ENCODE data around the gene LCN12.

The LCN12 gene

GRCh38 chr9:136921307-136921706, 30.8 kb upstream of the LCN12 start:
- Mint-ChIP-seq H3K27ac (no peak overlapping the region), H3K36me3 (ENCODE audit: low read depth) (peaks cover 55% of the 10 kb centered on the region), H3K4me3 (no peak overlapping the region), H3K4me1 (ENCODE audit: low read depth) (no peaks in the 10 kb centered on the region), H3K9me3 (no peaks in the 10 kb centered on the region), H3K27me3 (ENCODE audit: low read depth) (no peaks in the 10 kb centered on the region)
- no peak for DNase-seq (ENCODE audit: low spot score)

- H3K36me3 Mint-ChIP-seq (ENCODE audit: low read depth) = peaks cover 53% of the 10 kb centered on the region
- H3K4me1 Mint-ChIP-seq (ENCODE audit: low read depth) = no peaks in the 10 kb centered on the region
- H3K27ac Mint-ChIP-seq = no peak overlapping the region
- H3K4me3 Mint-ChIP-seq = no peak overlapping the region
- H3K27me3 Mint-ChIP-seq (ENCODE audit: low read depth) = no peaks in the 10 kb centered on the region
- DNase-seq (ENCODE audit: low spot score) = no peak
- H3K9me3 Mint-ChIP-seq = no peaks in the 10 kb centered on the region
Observed at GRCh38 chr9:136921718-136922117, 30.4 kb upstream of the LCN12 start.

- peaks cover 49% of the 10 kb centered on the region for H3K36me3 Mint-ChIP-seq (ENCODE audit: low read depth)
- peak overlapping the region; percentile 41 for H3K27ac Mint-ChIP-seq
- H3K4me1 Mint-ChIP-seq (ENCODE audit: low read depth) = no peaks in the 10 kb centered on the region
- no peaks in the 10 kb centered on the region for H3K9me3 Mint-ChIP-seq
- DNase-seq (ENCODE audit: low spot score) = no peak
- H3K27me3 Mint-ChIP-seq (ENCODE audit: low read depth) = no peaks in the 10 kb centered on the region
- no peak overlapping the region for H3K4me3 Mint-ChIP-seq
Observed at GRCh38 chr9:136922540-136922939, 29.5 kb upstream of the LCN12 start.

- DNase-seq (ENCODE audit: low spot score) = no peak
- no peaks in the 10 kb centered on the region for H3K9me3 Mint-ChIP-seq
- H3K27me3 Mint-ChIP-seq (ENCODE audit: low read depth) = no peaks in the 10 kb centered on the region
- no peaks in the 10 kb centered on the region for H3K4me1 Mint-ChIP-seq (ENCODE audit: low read depth)
- peaks cover 51% of the 10 kb centered on the region for H3K36me3 Mint-ChIP-seq (ENCODE audit: low read depth)
- H3K4me3 Mint-ChIP-seq = no peak overlapping the region
- H3K27ac Mint-ChIP-seq = no peak overlapping the region
Observed at GRCh38 chr9:136923881-136924280, 28.2 kb upstream of the LCN12 start.

GRCh38 chr9:136925414-136926153, 26.5 kb upstream of the LCN12 start:
- Mint-ChIP-seq H3K4me3 (no peak overlapping the region), H3K27ac (no peak overlapping the region), H3K4me1 (ENCODE audit: low read depth) (no peaks in the 10 kb centered on the region), H3K9me3 (no peaks in the 10 kb centered on the region), H3K27me3 (ENCODE audit: low read depth) (no peaks in the 10 kb centered on the region), H3K36me3 (ENCODE audit: low read depth) (peaks cover 44% of the 10 kb centered on the region)
- no peak for DNase-seq (ENCODE audit: low spot score)

GRCh38 chr9:136926154-136926704, 25.8 kb upstream of the LCN12 start:
- H3K27ac Mint-ChIP-seq = no peak overlapping the region
- no peaks in the 10 kb centered on the region for H3K4me1 Mint-ChIP-seq (ENCODE audit: low read depth)
- H3K36me3 Mint-ChIP-seq (ENCODE audit: low read depth) = peaks cover 42% of the 10 kb centered on the region
- no peak overlapping the region for H3K4me3 Mint-ChIP-seq
- H3K27me3 Mint-ChIP-seq (ENCODE audit: low read depth) = no peaks in the 10 kb centered on the region
- no peaks in the 10 kb centered on the region for H3K9me3 Mint-ChIP-seq
- no peak for DNase-seq (ENCODE audit: low spot score)

GRCh38 chr9:136926749-136927148, 25.3 kb upstream of the LCN12 start:
- peaks cover 45% of the 10 kb centered on the region for H3K36me3 Mint-ChIP-seq (ENCODE audit: low read depth)
- no peaks in the 10 kb centered on the region for H3K27me3 Mint-ChIP-seq (ENCODE audit: low read depth)
- no peak overlapping the region for H3K27ac Mint-ChIP-seq
- peaks cover under 1% of the 10 kb centered on the region for H3K4me1 Mint-ChIP-seq (ENCODE audit: low read depth)
- H3K9me3 Mint-ChIP-seq = no peaks in the 10 kb centered on the region
- no peak overlapping the region for H3K4me3 Mint-ChIP-seq
- DNase-seq (ENCODE audit: low spot score) = no peak

GRCh38 chr9:136927343-136928271, 24.5 kb upstream of the LCN12 start:
- peaks cover 45% of the 10 kb centered on the region for H3K36me3 Mint-ChIP-seq (ENCODE audit: low read depth)
- no peak overlapping the region for H3K4me3 Mint-ChIP-seq
- H3K4me1 Mint-ChIP-seq (ENCODE audit: low read depth) = peaks cover 2% of the 10 kb centered on the region
- DNase-seq (ENCODE audit: low spot score) = no peak
- no peaks in the 10 kb centered on the region for H3K9me3 Mint-ChIP-seq
- H3K27ac Mint-ChIP-seq = no peak overlapping the region
- no peaks in the 10 kb centered on the region for H3K27me3 Mint-ChIP-seq (ENCODE audit: low read depth)

GRCh38 chr9:136928591-136928990, 23.5 kb upstream of the LCN12 start:
- H3K27me3 Mint-ChIP-seq (ENCODE audit: low read depth) = no peaks in the 10 kb centered on the region
- no peak overlapping the region for H3K4me3 Mint-ChIP-seq
- no peaks in the 10 kb centered on the region for H3K9me3 Mint-ChIP-seq
- peaks cover 47% of the 10 kb centered on the region for H3K36me3 Mint-ChIP-seq (ENCODE audit: low read depth)
- no peak for DNase-seq (ENCODE audit: low spot score)
- H3K4me1 Mint-ChIP-seq (ENCODE audit: low read depth) = peaks cover 2% of the 10 kb centered on the region
- no peak overlapping the region for H3K27ac Mint-ChIP-seq

GRCh38 chr9:136930014-136930413, 22.1 kb upstream of the LCN12 start:
- DNase-seq (ENCODE audit: low spot score) = no peak
- Mint-ChIP-seq H3K9me3 (no peaks in the 10 kb centered on the region), H3K4me1 (ENCODE audit: low read depth) (peaks cover 2% of the 10 kb centered on the region), H3K27me3 (ENCODE audit: low read depth) (no peaks in the 10 kb centered on the region), H3K36me3 (ENCODE audit: low read depth) (peaks cover 37% of the 10 kb centered on the region), H3K4me3 (no peak overlapping the region), H3K27ac (no peak overlapping the region)

- DNase-seq (ENCODE audit: low spot score) = no peak
- Mint-ChIP-seq H3K9me3 (no peaks in the 10 kb centered on the region), H3K4me3 (no peak overlapping the region), H3K27ac (no peak overlapping the region), H3K27me3 (ENCODE audit: low read depth) (no peaks in the 10 kb centered on the region), H3K36me3 (ENCODE audit: low read depth) (peaks cover 35% of the 10 kb centered on the region), H3K4me1 (ENCODE audit: low read depth) (peaks cover 2% of the 10 kb centered on the region)
Observed at GRCh38 chr9:136931611-136932130, 20.4 kb upstream of the LCN12 start.

- peaks cover 33% of the 10 kb centered on the region for H3K36me3 Mint-ChIP-seq (ENCODE audit: low read depth)
- no peaks in the 10 kb centered on the region for H3K27me3 Mint-ChIP-seq (ENCODE audit: low read depth)
Observed at GRCh38 chr9:136934277-136934676, 17.8 kb upstream of the LCN12 start.

GRCh38 chr9:136935651-136936050, 16.4 kb upstream of the LCN12 start:
- peaks cover 36% of the 10 kb centered on the region for H3K36me3 Mint-ChIP-seq (ENCODE audit: low read depth)
- no peaks in the 10 kb centered on the region for H3K9me3 Mint-ChIP-seq
- no peak overlapping the region for H3K27ac Mint-ChIP-seq
- H3K27me3 Mint-ChIP-seq (ENCODE audit: low read depth) = no peaks in the 10 kb centered on the region
- H3K4me1 Mint-ChIP-seq (ENCODE audit: low read depth) = peaks cover 4% of the 10 kb centered on the region
- no peak for DNase-seq (ENCODE audit: low spot score)
- no peak overlapping the region for H3K4me3 Mint-ChIP-seq

More at GRCh38 chr9:136934277-136934676, 17.8 kb upstream of the LCN12 start:
- Mint-ChIP-seq H3K4me3 (no peak overlapping the region), H3K9me3 (no peaks in the 10 kb centered on the region), H3K4me1 (ENCODE audit: low read depth) (peaks cover 4% of the 10 kb centered on the region), H3K27ac (no peak overlapping the region)
- no peak for DNase-seq (ENCODE audit: low spot score)

GRCh38 chr9:136936645-136937170, 15.4 kb upstream of the LCN12 start:
- no peaks in the 10 kb centered on the region for H3K27me3 Mint-ChIP-seq (ENCODE audit: low read depth)
- no peaks in the 10 kb centered on the region for H3K9me3 Mint-ChIP-seq
- H3K4me1 Mint-ChIP-seq (ENCODE audit: low read depth) = peaks cover 4% of the 10 kb centered on the region
- peaks cover 36% of the 10 kb centered on the region for H3K36me3 Mint-ChIP-seq (ENCODE audit: low read depth)
- H3K4me3 Mint-ChIP-seq = no peak overlapping the region
- DNase-seq (ENCODE audit: low spot score) = no peak
- no peak overlapping the region for H3K27ac Mint-ChIP-seq
